Duodenal mucosa (tissue), 2 donors: ENCODE results near the gene RGPD6.
"Not testable (repeated sequence)": the region's sequence is repeated elsewhere in the genome, so short reads cannot be mapped to it uniquely, and the experiment has no call there.

Source experiments
- H3K27ac ChIP-seq: one replicate; pipeline ENCODE4 v1.7.0; 2013; ENCODE audit warnings: low read depth, low read length
- H3K27me3 ChIP-seq, 2 donors: one replicate each; pipeline ENCODE4 v1.7.0; 2013; ENCODE audit warnings: low read length in 2 of 2, control low read depth in 1 of 2; ENCODE audit not compliant: insufficient read depth in 2 of 2, control insufficient read depth in 1 of 2
- H3K36me3 ChIP-seq, 2 donors: one replicate each; pipeline ENCODE4 v1.7.0; 2013; ENCODE audit warnings: low read length in 2 of 2, control low read depth in 1 of 2; ENCODE audit not compliant: insufficient read depth in 2 of 2, control insufficient read depth in 1 of 2
- H3K4me1 ChIP-seq, 2 donors: one replicate each; pipeline ENCODE4 v1.7.0; 2013; ENCODE audit warnings: low read length in 2 of 2, control low read depth in 1 of 2; ENCODE audit not compliant: insufficient read depth in 2 of 2, control insufficient read depth in 1 of 2
- H3K4me3 ChIP-seq, 2 donors: one replicate each; pipeline ENCODE4 v1.7.0; 2013; ENCODE audit warnings: low read length in 2 of 2, low read depth in 1 of 2
- H3K9ac ChIP-seq, 2 donors: one replicate each; pipeline ENCODE4 v1.7.0; 2013; ENCODE audit warnings: low read length in 2 of 2, low read depth in 1 of 2
- H3K9me3 ChIP-seq, 2 donors: one replicate each; pipeline ENCODE4 v1.7.0; 2013; ENCODE audit warnings: low read length in 2 of 2, control low read depth in 1 of 2; ENCODE audit not compliant: control insufficient read depth in 1 of 2

The RGPD6 gene

DNA sequence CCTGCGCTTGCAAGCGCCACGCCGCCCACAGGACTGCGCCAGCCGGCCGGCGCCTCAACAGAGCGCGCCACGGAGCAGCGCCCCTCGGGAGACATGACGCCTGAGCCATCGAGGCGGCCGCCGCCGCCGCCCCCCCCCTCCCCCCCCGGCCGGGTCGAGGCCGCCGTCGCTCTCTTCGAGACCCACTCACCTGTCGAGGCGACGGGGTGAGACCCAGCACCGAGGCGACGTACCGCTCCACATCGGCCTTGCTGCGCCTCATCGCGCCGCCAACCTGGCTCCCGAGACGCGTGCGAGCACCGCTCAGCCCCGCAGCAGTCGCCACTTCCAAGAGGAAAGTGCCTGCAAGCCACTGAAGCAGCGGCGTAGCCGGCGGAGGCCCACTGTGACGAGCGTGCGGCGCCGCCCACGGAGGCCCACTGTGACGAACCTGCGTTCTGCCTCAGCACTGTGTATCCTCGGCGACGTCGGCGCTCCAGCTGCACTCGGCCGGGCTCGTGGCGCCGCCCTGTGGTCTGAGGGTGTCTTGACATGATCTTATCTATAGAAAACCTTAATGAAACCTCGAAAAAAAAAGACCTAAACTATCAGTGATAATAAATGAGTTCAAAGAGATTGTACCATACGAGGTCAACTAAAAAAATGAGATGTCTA, at the start of gene RGPD6:
Gene RGPD6 (minus strand): TSS at position 460 of the 654 bp plus-strand sequence. CDS start 198 bp downstream, at position 262.
- not testable (repeated sequence) for H3K4me1 ChIP-seq, H3K27ac ChIP-seq, H3K27me3 ChIP-seq, H3K4me3 ChIP-seq, H3K9ac ChIP-seq, H3K36me3 ChIP-seq, H3K9me3 ChIP-seq

DNA sequence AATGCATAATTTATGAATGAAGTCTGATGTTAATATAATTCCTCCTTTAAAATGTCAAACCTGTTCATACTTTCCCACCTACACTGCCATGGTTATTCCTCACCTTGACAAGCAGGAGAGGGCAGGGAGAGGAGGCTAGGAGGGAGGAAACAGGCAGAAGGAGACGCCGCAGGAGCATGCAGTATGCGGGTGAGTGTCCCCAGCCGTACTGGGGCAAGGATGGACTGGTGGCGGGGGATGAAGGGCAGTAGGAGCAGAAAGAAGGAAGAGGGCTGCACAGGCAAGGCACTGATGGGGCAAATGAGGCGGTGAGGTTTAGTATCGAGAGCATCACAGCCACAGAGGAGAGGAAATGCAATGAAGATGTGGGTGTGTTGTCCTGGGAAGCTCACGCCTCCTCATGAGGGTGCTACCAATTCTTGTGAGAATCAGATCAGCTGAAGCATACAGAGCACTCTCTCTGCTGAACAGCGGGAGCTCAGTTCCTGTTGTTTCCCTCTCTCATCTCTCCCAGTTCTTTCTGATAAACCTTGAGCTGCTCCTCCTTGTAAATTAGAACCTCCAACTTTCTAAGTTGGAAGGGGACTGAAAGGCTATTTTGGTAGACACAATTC, 42.4 kb upstream of the RGPD6 start:
- not testable (repeated sequence) for H3K36me3 ChIP-seq, H3K9ac ChIP-seq, H3K4me3 ChIP-seq, H3K27me3 ChIP-seq, H3K9me3 ChIP-seq, H3K4me1 ChIP-seq, H3K27ac ChIP-seq

DNA sequence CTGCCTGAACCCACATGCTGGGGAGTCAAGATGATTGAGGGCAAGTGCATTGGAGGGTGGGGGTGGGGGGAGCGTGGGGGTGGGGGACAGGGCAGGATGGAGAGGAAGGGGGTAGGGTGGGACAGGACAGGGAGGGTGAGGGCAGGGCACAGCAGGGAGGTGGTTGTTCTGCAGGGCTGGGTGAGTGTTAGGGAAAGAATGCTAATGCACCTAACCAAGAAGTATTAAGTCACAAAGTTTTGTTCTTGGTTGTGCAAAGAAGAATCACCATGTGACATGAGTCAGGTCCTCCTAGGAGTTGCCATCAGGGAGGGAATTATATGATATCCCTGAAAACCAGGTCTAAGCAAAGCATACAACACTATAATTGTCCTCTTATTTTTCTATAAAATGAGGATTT, 36.9 kb upstream of the RGPD6 start:
- H3K4me3 ChIP-seq, H3K36me3 ChIP-seq, H3K27me3 ChIP-seq, H3K4me1 ChIP-seq, H3K9me3 ChIP-seq, H3K27ac ChIP-seq, H3K9ac ChIP-seq: not testable (repeated sequence)

DNA sequence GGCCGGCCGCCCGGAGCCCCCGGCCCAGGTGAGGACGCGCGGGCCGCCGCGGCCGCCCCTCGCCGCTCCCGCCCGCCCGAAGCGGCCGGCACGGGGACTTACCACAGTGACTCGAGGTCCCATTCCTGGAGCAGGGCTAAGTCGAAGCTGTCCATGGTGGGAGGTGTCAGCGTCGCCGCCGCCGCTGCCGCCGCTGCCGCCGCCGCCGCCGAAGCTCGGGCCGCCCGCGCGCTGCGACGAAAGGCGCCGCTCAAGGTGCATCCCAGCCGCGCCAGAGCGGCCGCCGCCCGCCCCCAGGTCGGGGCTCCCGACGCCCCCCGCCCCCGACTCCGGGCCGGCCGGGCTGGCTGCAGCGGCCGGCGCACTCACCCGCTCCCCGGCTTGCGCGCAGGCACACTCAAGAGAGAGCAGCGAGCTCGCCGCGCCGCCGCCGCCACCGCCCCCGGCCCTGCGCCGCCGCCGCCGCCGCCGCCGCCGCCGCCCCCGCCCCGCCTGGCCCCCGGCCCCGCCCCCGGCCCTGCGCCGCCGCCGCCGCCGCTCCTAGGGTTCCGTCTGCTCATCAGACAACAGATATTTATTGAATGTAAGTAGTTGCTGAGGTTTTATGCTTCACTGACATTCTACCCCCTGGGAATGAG, 33.7 kb upstream of the RGPD6 start:
- H3K27me3 ChIP-seq, H3K9ac ChIP-seq, H3K36me3 ChIP-seq, H3K27ac ChIP-seq, H3K4me1 ChIP-seq, H3K4me3 ChIP-seq, H3K9me3 ChIP-seq: not testable (repeated sequence)

DNA sequence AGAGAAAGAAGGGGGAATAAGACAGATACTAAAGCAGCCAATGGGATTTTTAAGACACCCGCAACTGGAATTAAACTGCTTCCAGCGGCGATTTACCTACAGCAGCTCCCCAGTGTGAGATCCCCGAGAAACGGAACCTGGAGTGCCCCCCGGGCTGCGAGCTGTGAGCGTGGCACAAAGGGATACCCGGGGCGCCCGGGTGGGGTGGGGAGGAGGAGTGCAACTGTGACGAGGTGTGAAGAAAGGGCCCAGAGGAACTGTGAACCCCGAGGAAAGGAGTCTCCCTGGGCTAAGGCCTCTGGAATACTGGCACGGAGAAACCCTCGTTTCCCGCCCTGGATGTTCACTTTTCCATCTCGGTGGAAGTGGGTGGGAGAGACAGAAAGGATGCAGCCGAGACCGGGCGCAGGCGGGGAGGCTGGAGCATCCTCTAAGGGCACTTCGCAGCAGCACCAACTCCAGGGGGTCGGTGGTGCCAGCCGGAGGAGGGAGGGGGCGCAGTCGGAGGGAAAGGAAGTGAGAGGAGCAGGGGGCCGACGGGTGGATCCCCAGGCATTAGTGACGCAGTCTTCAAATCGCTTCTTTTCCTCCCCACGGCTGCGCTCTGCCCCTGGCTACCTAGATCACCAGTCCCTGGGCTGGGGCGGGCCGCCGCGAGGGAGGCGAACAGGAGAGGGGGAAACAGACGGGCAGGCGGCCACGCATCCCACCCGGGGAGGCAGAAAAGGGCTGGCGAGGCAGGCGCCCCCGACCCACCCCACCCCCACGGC, 33.0 kb upstream of the RGPD6 start:
- not testable (repeated sequence) for H3K9me3 ChIP-seq, H3K36me3 ChIP-seq, H3K4me1 ChIP-seq, H3K27ac ChIP-seq, H3K9ac ChIP-seq, H3K27me3 ChIP-seq, H3K4me3 ChIP-seq

DNA sequence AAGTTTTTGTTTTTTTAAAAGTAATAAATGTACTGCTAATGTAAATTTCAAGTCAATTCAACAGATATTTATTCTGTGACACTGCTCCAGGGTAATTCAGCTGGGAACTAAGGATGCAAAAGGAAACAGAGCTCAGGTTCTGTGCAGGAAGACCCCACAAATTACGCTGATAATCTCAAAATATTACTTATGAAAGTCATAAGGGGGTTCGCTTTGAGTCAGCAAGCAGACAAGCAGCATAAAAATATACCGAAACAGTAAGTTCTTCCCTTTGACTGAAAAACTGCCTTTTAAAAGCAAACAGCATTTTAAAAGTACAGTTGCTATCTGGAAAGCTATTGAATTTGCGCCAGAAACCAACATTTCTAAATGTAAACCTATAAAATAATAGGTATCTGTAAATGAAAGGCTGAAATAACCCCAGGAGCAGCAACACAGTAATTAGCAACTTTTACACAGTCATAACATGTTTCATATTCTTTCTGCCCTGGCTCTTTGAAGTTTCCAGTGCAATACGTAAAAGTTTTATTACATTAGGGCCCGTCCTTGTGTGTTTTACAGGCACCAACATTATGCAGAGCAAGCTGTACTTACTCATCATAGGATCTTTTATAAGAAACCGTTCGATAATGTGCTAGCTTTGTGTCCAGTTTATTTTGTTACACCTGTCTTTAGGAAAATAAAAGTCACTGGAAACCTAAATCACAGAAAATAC, 31.9 kb upstream of the RGPD6 start:
- H3K9me3 ChIP-seq, H3K9ac ChIP-seq, H3K4me3 ChIP-seq, H3K36me3 ChIP-seq, H3K27ac ChIP-seq, H3K4me1 ChIP-seq, H3K27me3 ChIP-seq: not testable (repeated sequence)

DNA sequence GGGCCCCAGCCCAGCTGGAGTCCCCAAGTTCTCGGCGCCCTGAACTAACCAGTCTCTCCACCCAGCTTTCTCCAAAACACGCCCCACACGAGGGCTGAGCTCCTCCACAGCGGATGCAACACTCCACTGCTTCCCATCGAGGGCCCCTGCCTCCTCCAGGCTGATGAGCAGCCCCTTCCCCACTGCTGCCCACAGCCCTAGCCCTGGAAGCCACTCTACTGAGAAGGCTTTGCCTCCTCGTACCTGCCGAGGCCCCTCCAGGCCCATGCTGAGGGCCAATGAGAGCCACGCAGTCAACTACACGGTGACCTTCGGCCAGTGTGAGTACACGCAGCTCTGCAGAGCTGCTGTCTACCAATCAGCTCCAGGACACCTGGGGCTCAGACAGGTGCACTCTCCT, 28.0 kb upstream of the RGPD6 start:
- H3K9ac ChIP-seq, H3K36me3 ChIP-seq, H3K27ac ChIP-seq, H3K27me3 ChIP-seq, H3K9me3 ChIP-seq, H3K4me1 ChIP-seq, H3K4me3 ChIP-seq: not testable (repeated sequence)

DNA sequence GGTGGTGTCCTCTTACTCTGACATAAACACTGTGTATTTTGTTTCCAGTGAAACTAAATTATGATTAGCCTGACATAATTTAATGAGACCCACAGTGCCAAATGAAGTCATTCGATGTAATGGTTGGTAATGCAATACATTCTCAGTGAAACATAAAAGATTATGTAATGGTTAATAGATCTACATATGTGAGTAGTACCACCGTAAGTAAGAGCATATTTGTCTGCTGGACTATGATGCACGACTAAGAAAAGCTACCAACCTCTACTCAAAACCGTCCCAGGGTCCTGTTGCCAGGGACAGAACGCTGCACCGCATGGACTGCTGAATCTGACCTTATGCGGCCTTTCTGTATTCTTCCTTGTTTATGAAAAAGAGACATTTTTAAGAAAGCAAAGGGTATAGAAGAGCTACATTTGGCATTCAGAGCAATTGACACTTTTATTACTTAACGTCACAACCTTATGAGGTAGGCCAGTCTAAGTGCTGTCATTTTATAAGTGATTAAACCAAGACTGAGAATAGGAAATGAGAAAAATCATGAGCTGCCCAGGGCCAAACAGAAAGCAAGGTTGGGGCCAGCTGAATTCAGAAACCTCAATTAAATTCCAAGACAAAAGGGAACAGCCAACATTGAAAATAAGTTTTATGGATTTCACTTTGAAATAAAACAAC, 27.0 kb upstream of the RGPD6 start:
- not testable (repeated sequence) for H3K4me1 ChIP-seq, H3K27ac ChIP-seq, H3K4me3 ChIP-seq, H3K9me3 ChIP-seq, H3K27me3 ChIP-seq, H3K36me3 ChIP-seq, H3K9ac ChIP-seq

DNA sequence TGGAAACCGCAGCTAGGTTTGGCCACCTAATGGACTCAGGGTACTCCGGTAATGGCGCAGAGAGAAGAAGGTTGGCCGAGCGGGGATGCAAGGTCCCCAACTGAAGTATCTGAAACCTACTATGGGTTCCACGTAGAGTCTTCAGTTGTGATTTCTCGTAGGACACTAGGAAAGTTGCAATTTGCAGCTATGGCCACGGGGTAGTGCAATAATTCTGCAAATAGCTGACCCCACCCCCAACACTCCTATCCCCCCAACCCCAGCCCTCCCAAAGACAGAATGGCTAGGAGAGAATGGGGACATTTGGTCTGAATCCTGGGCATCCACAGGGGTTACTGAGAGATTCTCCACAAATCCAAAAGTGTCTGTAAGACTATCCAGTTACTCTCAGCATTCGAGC, 25.1 kb upstream of the RGPD6 start:
- not testable (repeated sequence) for H3K36me3 ChIP-seq, H3K4me1 ChIP-seq, H3K4me3 ChIP-seq, H3K9ac ChIP-seq, H3K27me3 ChIP-seq, H3K27ac ChIP-seq, H3K9me3 ChIP-seq
